Nephron progenitor cell (in vitro differentiated cells): ENCODE results near the gene AFF2.

Experiments used
- DNase-seq: peaks from one replicate; pipeline ENCODE4 v3.0.0; 2021
- H3K27ac Mint-ChIP-seq: 2 replicates; pipeline ENCODE4 v1.8.0; 2021; ENCODE audit warnings: mild to moderate bottlenecking, moderate library complexity, mixed read lengths
- H3K27me3 Mint-ChIP-seq: 2 replicates; pipeline ENCODE4 v1.8.0; 2021; ENCODE audit warnings: mild to moderate bottlenecking, low read depth, mixed read lengths; ENCODE audit not compliant: poor library complexity
- H3K36me3 Mint-ChIP-seq: 2 replicates; pipeline ENCODE4 v1.8.0; 2021; ENCODE audit warnings: low read depth, mixed read lengths
- H3K4me1 Mint-ChIP-seq: 2 replicates; pipeline ENCODE4 v1.8.0; 2021; ENCODE audit warnings: mixed read lengths
- H3K4me3 Mint-ChIP-seq: 2 replicates; pipeline ENCODE4 v1.8.0; 2021; ENCODE audit warnings: mild to moderate bottlenecking, moderate library complexity, mixed read lengths
- H3K9me3 Mint-ChIP-seq: 2 replicates; pipeline ENCODE4 v1.8.0; 2021; ENCODE audit warnings: mild to moderate bottlenecking, moderate library complexity, mixed read lengths
- CTCF ChIP-seq: fragments of 200-600 bp; sonication (generic); IDR thresholded peaks from 2 replicates; pipeline ENCODE4 v1.5.0; 2021; ENCODE audit warnings: antibody characterized with exemption

The AFF2 gene

GRCh38 chrX:149037281-149037870 is 537.0 kb downstream of the AFF2 start:
- no peak for TF ChIP-seq CTCF
- Mint-ChIP-seq H3K36me3 (no peaks in the 10 kb centered on the region), H3K4me3 (no peak overlapping the region), H3K27ac (no peak overlapping the region), H3K4me1 (peaks cover under 1% of the 10 kb centered on the region), H3K9me3 (peaks cover 3% of the 10 kb centered on the region), H3K27me3 (no peaks in the 10 kb centered on the region)
- no peak for DNase-seq

GRCh38 chrX:149039057-149039456 is 538.6 kb downstream of the AFF2 start:
- no peak for DNase-seq
- peaks cover 3% of the 10 kb centered on the region for H3K9me3 Mint-ChIP-seq
- no peak overlapping the region for H3K4me3 Mint-ChIP-seq
- H3K36me3 Mint-ChIP-seq = no peaks in the 10 kb centered on the region
- no peak for TF ChIP-seq CTCF
- H3K4me1 Mint-ChIP-seq = no peaks in the 10 kb centered on the region
- no peaks in the 10 kb centered on the region for H3K27me3 Mint-ChIP-seq
- no peak overlapping the region for H3K27ac Mint-ChIP-seq

- Mint-ChIP-seq H3K36me3 (no peaks in the 10 kb centered on the region), H3K27me3 (no peaks in the 10 kb centered on the region), H3K4me3 (no peak overlapping the region), H3K27ac (no peak overlapping the region), H3K9me3 (peaks cover 7% of the 10 kb centered on the region), H3K4me1 (no peaks in the 10 kb centered on the region)
- TF ChIP-seq CTCF = no peak
- no peak for DNase-seq
Measured at GRCh38 chrX:149040873-149041535, 540.6 kb downstream of the AFF2 start.

- H3K27ac Mint-ChIP-seq = no peak overlapping the region
Measured at GRCh38 chrX:149043401-149043800, 543.0 kb downstream of the AFF2 start.

GRCh38 chrX:149044471-149044870 is 544.1 kb downstream of the AFF2 start:
- peaks cover 4% of the 10 kb centered on the region for H3K9me3 Mint-ChIP-seq
- H3K27me3 Mint-ChIP-seq = no peaks in the 10 kb centered on the region
- H3K36me3 Mint-ChIP-seq = no peaks in the 10 kb centered on the region
- DNase-seq = no peak
- no peaks in the 10 kb centered on the region for H3K4me1 Mint-ChIP-seq
- H3K4me3 Mint-ChIP-seq = no peak overlapping the region
- no peak overlapping the region for H3K27ac Mint-ChIP-seq
- TF ChIP-seq CTCF = no peak

More at GRCh38 chrX:149043401-149043800, 543.0 kb downstream of the AFF2 start:
- H3K36me3 Mint-ChIP-seq = no peaks in the 10 kb centered on the region
- H3K27me3 Mint-ChIP-seq = no peaks in the 10 kb centered on the region
- no peak overlapping the region for H3K4me3 Mint-ChIP-seq
- no peak for DNase-seq
- no peaks in the 10 kb centered on the region for H3K4me1 Mint-ChIP-seq
- peaks cover 7% of the 10 kb centered on the region for H3K9me3 Mint-ChIP-seq
- TF ChIP-seq CTCF = no peak
